GM18508 (cell line): ENCODE data around the gene KCNQ1.

ENCODE experiments used
- ATAC-seq: cut with Tn5 transposase; IDR thresholded peaks from one replicate; pipeline ENCODE4 v1.9.1; 2021; ENCODE audit warnings: moderate number of reproducible peaks; ENCODE audit not compliant: insufficient read depth, unreplicated experiment

The KCNQ1 gene, protein sequence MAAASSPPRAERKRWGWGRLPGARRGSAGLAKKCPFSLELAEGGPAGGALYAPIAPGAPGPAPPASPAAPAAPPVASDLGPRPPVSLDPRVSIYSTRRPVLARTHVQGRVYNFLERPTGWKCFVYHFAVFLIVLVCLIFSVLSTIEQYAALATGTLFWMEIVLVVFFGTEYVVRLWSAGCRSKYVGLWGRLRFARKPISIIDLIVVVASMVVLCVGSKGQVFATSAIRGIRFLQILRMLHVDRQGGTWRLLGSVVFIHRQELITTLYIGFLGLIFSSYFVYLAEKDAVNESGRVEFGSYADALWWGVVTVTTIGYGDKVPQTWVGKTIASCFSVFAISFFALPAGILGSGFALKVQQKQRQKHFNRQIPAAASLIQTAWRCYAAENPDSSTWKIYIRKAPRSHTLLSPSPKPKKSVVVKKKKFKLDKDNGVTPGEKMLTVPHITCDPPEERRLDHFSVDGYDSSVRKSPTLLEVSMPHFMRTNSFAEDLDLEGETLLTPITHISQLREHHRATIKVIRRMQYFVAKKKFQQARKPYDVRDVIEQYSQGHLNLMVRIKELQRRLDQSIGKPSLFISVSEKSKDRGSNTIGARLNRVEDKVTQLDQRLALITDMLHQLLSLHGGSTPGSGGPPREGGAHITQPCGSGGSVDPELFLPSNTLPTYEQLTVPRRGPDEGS

DNA sequence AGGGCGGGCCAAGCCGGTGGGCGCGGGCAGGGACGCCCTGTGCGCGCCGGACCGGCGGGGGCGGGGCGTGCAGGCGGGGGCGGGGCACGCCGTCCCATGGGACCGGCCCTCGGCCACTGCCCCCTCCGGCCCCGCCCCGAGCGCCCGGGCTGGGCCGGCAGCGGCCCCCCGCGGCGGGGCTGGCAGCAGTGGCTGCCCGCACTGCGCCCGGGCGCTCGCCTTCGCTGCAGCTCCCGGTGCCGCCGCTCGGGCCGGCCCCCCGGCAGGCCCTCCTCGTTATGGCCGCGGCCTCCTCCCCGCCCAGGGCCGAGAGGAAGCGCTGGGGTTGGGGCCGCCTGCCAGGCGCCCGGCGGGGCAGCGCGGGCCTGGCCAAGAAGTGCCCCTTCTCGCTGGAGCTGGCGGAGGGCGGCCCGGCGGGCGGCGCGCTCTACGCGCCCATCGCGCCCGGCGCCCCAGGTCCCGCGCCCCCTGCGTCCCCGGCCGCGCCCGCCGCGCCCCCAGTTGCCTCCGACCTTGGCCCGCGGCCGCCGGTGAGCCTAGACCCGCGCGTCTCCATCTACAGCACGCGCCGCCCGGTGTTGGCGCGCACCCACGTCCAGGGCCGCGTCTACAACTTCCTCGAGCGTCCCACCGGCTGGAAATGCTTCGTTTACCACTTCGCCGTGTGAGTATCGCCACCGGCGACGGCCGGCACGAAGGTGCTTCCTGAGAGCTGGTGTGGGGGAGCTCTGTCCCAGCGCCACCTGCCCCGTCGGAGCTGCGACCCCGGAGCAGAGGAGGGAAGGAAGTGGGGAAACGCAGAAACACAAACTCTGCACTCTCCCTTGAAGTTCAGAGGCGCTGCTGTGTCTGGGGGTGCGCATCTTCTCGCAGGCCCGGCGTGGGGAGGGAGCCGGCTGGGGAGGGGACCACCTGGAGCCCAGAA lies at the start of gene KCNQ1:
Gene KCNQ1 (plus strand): TSS at position 188 of the 925 bp plus-strand sequence. CDS start 91 bp downstream, at position 279.
- no peak for ATAC-seq

DNA sequence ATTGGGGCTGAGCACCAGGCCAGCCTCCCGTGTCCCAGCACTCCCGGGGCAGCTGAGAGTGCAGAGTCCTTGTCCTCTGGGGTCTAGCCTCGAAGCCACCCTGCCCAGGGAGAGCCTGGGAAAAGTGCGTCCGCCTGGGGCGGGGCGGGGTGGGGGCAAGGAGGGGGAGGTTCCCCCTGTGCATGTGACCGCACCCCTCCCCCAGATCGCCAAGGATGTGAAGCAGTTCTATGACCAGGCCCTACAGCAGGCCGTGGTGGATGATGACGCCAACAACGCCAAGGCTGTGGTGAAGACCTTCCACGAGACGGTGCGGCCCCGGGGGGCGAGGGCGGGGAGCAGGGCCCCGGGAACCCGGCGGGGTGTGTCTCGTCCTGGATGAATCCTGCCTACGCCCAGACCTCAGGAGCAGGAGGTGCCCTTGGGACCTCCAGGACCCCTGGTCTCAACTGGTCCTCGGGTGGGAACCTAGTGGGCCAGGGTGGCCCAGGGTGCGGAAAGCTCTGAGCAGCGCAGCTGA lies 49.5 kb upstream of the KCNQ1 start:
- no peak for ATAC-seq

DNA sequence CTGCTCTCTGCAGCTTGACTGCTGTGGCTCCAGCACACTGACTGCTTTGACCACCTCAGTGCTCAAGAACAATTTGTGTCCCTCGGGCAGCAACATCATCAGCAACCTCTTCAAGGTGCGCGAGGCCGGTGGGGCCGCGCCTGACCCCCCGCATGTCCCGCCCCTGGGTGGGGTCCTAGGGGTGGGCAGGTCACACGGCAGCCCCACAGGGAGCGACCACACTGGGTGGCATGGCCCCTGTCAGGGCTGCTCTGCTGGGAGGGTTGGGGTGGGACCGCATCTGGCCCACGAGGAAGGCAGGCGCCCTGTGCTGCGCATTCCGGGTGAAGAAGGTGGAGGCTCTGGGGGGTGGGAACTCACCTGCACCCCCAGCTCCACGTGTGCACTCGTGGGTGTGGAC lies 49.0 kb upstream of the KCNQ1 start:
- no peak for ATAC-seq

DNA sequence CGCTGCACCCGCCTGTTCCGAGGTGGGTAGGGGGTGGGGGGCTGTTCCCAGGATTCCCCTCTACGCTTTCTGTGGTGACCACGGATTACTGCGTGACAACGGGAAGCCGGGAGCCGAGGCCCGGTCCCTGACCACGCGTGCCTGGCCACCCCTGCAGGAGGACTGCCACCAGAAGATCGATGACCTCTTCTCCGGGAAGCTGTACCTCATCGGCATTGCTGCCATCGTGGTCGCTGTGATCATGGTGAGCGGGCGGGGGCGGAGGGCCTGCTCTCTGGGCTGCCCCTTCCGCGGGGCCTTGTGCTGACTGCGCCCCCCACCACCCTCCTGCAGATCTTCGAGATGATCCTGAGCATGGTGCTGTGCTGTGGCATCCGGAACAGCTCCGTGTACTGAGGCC lies 48.3 kb upstream of the KCNQ1 start:
- no peak for ATAC-seq

DNA sequence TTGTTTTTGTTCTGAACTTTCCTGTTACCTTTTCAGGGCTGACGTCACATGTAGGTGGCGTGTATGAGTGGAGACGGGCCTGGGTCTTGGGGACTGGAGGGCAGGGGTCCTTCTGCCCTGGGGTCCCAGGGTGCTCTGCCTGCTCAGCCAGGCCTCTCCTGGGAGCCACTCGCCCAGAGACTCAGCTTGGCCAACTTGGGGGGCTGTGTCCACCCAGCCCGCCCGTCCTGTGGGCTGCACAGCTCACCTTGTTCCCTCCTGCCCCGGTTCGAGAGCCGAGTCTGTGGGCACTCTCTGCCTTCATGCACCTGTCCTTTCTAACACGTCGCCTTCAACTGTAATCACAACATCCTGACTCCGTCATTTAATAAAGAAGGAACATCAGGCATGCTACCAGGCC lies 47.8 kb upstream of the KCNQ1 start:
- no peak for ATAC-seq

DNA sequence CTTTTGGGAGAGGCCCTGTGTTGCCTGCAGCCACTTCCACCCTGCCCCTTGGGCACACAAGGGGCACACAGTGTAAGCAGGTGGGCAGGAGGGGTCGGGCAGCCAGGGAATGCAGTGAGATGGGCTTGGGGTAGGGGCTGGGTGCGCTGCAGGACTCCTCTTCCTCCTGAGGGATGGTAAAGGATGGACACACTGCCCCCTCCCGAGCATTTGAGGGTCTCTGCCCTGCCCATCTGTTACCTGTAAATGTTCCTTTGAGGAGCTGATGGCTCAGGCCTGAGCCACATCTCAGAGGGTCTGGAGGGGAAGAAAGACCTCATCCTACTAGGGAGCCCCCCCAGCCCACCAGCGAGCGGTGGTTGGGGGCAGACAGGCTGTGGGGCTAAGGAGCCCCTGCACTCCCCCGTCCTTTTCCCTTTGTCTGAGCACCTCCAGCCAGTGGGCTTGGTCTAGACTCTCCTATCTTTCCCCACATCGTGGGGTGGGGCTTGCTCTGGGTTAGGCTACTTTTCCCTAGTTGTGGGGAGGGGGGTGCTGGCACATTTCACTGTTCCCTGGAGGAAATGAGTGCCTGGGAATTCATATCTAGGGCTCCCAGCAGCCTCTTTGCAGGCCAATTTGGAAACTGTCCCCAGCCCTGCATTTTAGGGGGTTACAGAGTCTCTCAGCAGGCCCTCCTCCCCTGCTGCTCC lies 46.0 kb upstream of the KCNQ1 start:
- ATAC-seq, result no peak

DNA sequence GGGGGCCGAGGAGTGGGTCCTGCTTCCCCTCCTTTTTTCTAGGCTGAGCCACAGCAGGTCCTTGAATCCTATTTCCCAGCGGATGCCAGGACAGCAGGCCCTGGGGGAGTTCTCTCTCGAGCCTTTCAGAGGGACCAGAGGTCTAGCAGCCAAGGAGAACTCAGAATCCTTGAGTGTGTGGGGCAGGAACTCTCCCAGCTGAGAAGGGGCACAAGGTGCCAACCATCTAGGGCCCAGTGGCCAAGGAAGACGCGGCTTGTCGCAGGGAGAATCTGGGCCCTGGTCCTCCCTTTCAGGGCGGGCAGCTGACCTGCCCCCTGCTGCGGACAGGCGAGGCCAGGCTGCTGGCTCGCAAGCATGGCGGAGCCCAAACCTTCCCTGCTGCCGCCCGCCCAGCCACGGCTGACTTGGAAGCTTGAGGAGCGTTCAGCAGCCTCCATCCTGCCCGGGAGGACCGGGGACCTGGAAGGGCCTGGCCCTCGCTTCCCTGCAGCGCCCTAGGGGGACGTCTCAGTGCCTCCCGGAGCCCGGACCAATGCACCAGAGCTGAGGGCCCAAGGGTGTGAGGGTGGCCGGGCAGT lies 45.2 kb upstream of the KCNQ1 start:
- ATAC-seq, result peak; percentile 1

DNA sequence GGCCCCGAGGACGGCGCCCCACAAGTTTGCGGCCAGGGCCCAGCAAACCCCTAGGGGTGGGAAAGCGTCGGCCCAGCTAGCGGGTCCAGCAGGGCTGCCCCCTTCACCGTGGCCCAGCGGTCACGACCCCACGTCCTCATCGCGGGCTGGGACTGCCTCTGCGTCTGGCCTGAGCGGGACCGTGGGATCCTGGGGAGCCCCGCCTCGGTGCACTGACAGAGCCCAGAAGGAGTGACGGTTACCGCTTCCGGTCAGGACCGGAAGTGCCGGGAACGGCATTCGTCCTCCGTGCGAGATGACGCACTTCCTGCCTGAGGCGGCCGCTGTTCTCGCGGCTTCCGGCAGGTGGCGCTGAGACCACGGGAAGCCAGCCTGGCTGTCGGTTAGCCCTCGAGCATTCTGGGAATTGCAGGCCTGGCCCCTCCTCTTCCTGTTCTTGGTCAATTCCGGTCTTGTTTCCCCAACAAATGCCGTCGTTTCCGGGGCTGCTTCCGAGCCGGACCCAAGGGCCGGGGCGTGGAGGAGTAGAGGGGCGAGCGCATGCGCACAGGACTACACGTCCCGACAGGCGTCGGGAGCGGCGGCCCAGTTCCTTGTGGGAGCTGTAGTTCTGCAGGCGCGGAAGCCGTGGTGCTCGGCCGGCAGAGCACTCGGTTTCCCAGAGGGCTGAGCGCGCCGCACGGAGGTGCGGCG lies 44.6 kb upstream of the KCNQ1 start, which contains the start of gene TSSC4:
Gene TSSC4 (plus strand): TSS at position 682 of the 693 bp plus-strand sequence. CDS start 1,884 bp downstream, outside the sequence.
- peak; percentile 53 for ATAC-seq

DNA sequence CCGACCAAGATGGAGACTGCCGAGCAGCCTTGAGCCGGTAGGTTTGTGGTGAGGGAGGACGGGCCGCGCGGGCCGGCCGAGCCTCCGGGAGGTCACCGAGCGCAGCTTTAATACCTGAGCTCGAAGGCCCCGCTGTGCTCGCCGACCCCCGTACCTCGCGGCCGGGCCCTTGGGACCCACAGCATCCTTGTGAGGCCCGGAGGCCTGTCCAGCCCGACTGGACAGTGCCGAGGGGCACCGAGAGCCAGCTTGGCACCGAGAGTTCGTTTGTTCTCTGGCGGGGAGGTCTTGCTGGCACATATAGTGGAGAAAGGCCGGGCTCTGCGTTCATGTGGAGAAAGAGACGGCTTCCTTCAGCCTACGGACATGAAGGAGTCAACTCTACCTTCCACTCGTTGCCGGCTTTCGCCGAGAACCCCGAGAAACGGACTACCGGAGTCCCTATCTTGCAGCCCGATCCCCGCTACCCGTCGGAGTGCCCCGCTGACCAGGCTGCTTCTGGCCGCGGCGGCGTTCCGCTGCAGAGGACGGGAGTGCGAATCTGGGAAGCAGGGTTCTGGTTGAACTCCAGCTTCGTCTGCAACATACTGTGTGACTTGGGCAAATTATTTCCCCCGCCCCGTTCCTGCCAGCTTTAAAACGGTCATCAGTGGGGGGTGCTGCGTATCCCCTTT lies 43.9 kb upstream of the KCNQ1 start:
- peak; percentile 3 for ATAC-seq

DNA sequence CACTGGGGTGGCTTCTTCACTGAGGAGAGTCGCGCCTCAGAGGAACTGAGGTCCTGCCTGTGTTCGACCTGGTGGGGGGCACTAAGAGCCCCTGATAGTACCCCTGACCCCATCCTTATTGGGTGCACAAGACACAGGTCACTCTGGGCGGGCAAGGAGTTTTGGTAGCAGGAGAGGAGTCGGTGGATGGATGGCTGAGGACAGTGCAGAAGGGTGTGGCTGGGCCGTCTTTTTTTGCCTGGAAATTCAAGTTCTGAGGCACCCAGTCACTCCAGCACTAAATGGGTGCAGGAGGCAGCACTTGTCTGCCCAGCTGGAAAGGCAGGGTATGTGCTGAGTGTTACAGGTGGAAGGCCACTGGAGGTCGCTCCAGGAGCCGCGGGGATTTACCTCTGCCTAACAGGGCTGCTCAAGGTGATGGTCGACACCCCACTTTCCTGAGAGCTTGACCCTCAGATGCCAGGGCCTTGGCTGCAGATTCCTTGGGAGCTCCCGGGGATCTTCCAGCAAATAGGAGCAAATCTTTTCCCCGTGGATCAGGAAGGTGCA lies 43.3 kb upstream of the KCNQ1 start:
- no peak for ATAC-seq

DNA sequence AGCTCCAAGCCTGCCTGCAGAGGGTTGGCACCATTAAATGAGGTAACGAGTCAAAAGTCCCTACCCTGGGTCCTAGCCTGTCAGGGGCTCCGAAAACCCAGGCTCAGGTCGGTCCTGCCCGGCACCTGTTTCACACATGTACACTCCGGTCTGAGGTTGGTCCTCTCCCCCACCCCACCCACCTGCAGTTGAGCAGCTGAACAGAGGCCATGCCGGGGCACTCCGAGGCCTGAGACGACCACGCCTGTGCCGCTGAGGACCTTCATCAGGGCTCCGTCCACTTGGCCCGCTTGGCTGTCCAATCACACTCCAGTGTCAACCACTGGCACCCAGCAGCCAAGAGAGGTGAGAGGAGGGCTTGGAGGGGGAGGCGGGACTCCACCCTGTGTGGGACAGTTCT lies 42.7 kb upstream of the KCNQ1 start:
- ATAC-seq, result no peak

DNA sequence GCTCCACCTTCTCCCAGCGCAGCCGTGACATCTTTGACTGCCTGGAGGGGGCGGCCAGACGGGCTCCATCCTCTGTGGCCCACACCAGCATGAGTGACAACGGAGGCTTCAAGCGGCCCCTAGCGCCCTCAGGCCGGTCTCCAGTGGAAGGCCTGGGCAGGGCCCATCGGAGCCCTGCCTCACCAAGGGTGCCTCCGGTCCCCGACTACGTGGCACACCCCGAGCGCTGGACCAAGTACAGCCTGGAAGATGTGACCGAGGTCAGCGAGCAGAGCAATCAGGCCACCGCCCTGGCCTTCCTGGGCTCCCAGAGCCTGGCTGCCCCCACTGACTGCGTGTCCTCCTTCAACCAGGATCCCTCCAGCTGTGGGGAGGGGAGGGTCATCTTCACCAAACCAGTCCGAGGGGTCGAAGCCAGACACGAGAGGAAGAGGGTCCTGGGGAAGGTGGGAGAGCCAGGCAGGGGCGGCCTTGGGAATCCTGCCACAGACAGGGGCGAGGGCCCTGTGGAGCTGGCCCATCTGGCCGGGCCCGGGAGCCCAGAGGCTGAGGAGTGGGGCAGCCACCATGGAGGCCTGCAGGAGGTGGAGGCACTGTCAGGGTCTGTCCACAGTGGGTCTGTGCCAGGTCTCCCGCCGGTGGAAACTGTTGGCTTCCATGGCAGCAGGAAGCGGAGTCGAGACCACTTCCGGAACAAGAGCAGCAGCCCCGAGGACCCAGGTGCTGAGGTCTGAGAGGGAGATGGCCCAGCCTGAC lies 41.7 kb upstream of the KCNQ1 start:
- ATAC-seq, result no peak

DNA sequence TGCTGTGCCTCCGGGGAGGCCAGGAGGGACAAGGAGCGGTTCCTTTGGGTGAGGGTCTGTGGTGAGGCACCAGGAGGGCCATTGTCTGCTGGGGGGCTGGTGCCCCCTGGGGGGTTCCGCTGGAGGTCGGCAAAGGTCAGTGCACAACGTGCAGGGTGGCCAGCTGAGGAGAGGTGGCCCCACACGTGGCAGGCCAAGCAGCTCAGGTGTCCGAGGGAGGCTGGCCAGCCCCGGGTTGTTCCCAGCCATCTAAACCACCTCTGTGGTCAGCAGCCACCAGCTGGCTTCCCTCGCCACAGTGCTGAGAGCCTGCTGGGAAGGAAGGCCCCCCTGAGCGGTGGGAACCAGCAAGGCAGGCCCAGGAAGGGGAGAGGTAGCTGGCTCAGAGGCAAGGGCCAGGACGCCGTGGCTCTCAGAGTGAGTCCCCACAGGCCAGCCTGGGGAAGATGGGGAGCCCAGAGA lies 40.0 kb upstream of the KCNQ1 start:
- no peak for ATAC-seq

DNA sequence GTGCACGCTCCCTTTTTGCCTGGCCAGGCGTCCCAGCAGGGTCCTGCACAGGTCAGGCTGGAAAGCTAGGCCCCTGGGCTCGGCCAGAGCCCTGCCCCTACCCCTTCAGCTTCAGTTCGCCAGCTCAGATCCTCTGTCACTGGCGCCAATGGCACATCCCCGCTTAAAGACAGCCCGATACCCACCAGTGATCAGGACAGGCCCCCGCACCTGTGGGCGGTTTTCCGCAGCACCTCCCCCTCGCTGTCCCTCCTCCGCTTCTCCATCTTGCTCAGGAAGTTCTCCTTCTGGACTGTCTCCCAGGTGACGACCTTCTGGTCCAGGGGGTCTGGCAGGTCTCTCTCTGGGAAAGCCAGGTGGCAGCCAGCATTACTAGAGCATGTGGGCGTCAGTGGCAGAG lies 38.4 kb upstream of the KCNQ1 start:
- ATAC-seq, result no peak

DNA sequence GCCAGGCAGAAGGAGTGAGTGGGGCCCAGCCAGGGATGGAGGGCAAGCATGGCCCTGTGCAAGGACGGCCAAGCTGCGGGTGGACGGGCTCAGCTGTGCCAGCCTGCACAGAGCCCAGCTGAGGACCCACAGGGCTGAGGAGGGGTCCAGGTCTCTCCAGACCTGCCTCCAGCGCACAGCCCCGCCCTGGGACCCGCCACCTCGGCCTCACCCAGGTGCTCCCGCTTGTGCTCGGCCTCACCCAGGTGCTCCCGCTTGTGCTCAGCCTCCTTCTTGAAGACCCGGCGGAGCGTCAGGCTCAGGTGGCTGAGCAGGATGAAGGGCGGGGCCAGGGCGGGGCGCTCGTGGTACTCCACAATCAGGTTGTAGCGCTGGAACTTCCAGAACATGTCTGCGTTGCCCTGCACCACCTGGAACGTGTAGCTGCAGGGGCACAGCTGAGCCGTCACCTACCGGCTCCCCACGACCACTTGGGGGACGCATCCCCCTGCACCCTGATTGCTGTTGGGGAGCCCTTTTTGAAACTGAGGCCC lies 37.9 kb upstream of the KCNQ1 start:
- ATAC-seq, result no peak

DNA sequence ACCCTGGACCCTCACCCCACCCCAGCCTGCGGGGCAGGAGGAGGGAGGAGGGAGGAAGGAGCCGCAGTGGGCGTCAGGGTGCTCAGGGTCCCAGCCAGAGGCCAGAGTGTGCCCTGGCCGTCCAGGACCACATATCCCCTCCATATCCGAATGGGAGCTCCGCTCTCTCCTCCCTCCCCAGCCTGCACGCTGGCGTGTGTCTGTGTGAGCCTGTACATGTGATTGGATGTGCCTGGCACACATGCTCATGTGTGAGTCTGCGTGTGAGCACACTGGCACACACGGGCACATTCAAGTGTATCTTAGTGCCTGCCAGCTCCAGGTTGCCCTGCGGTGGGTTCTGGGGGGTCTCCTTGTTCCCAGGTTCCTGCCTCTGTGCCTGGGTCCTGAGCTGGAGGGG lies 36.1 kb upstream of the KCNQ1 start:
- ATAC-seq, result no peak

DNA sequence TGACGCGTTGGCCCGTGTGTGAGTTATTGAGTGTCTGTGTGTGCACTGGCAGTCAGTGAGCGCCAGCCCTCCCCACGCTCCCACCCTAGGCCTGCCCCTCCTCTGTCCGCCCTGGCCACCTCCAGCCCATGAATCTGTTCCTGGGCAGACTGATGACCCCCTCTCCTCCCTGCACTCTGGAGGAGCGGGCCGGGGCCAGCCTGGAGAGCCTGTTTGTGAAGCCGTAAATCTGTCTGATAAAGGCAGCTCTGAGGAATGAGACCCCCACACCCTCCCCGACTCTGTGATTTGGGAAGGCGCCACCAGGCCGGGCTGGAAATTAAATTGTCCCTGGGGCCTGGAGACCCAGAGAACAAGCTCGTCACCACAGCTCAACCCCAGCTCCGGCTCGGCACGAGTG lies 35.7 kb upstream of the KCNQ1 start:
- no peak for ATAC-seq
